HEK293 (cell line): ENCODE results near the gene ELOVL5.

Source experiments
- CTCF ChIA-PET: fragments of 350-600 bp; formaldehyde crosslinking; extraction: SDS; loops from one replicate; lab custom pipeline; 2021; ENCODE audit warnings: antibody characterized with exemption; lab: Yijun Ruan, JAX
- POLR2A ChIA-PET: fragments of 300-600 bp; formaldehyde crosslinking; extraction: SDS; loops from one replicate; lab custom pipeline; 2020; ENCODE audit warnings: antibody characterized with exemption, inconsistent platforms; lab: Yijun Ruan, JAX
- H3K27ac ChIP-seq: fragments of 200-500 bp; sonication (Bioruptor generic); 2 replicates; pipeline ENCODE4 v1.5.1; 2014; ENCODE audit warnings: low read depth, low read length, control low read depth, inconsistent platforms; ENCODE audit errors: extremely low read depth
- H3K36me3 ChIP-seq, 2 experiments: fragments of 200-500 bp in 1 of 2; sonication (Bioruptor generic) in 1 of 2; 1 replicate in 1 of 2; 2 replicates in 1 of 2; pipeline ENCODE4 v1.5.1; 2014 to 2017; ENCODE audit warnings: inconsistent platforms in 2 of 2, low read length in 2 of 2; ENCODE audit not compliant: control insufficient read depth in 2 of 2, insufficient read depth in 1 of 2
- H3K4me1 ChIP-seq: fragments of 200-500 bp; sonication (Bioruptor generic); 2 replicates; pipeline ENCODE4 v1.5.1; 2014; ENCODE audit warnings: mild to moderate bottlenecking, low read length, inconsistent platforms; ENCODE audit not compliant: control insufficient read depth, insufficient read depth
- H3K4me3 ChIP-seq: 2 replicates; pipeline ENCODE4 v1.5.1; 2011; ENCODE audit warnings: low read depth, mild to moderate bottlenecking, control low read depth, low read length, moderate library complexity
- H3K9me3 ChIP-seq: fragments of 200-500 bp; sonication (Bioruptor generic); 2 replicates; pipeline ENCODE4 v1.5.1; 2014; ENCODE audit warnings: low read depth, low read length, inconsistent platforms; ENCODE audit not compliant: control insufficient read depth, insufficient read depth
- BCL11B ChIP-seq: fragments of 450-650 bp; formaldehyde crosslinking; IDR thresholded peaks from 2 replicates; pipeline ENCODE4 v1.5.1; 2016; ENCODE audit warnings: low read depth, missing biosample characterization, missing genetic modification characterization
- GLIS2 ChIP-seq: fragments of 450-650 bp; formaldehyde crosslinking; IDR thresholded peaks from 2 replicates; pipeline ENCODE4 v1.5.1; 2016; ENCODE audit warnings: missing biosample characterization, missing genetic modification characterization
- MZF1 ChIP-seq: fragments of 450-650 bp; formaldehyde crosslinking; IDR thresholded peaks from 2 replicates; pipeline ENCODE4 v1.5.1; 2017; ENCODE audit warnings: missing biosample characterization, missing genetic modification characterization, borderline replicate concordance
- OSR2 ChIP-seq: fragments of 450-650 bp; formaldehyde crosslinking; IDR thresholded peaks from 2 replicates; pipeline ENCODE4 v1.5.1; 2016; ENCODE audit warnings: missing biosample characterization, missing genetic modification characterization
- PRDM1 ChIP-seq: fragments of 450-650 bp; formaldehyde crosslinking; IDR thresholded peaks from 2 replicates; pipeline ENCODE4; 2016; ENCODE audit warnings: missing biosample characterization, missing genetic modification characterization
- SP7 ChIP-seq: fragments of 450-650 bp; formaldehyde crosslinking; IDR thresholded peaks from 2 replicates; pipeline ENCODE4 v1.5.1; 2016; ENCODE audit warnings: missing biosample characterization, missing genetic modification characterization
- ZBTB20 ChIP-seq: fragments of 450-650 bp; formaldehyde crosslinking; IDR thresholded peaks from 2 replicates; pipeline ENCODE4 v1.5.1; 2016; ENCODE audit warnings: missing biosample characterization, missing genetic modification characterization
- ZBTB21 ChIP-seq: fragments of 450-650 bp; formaldehyde crosslinking; IDR thresholded peaks from 2 replicates; pipeline ENCODE4 v1.5.1; 2017; ENCODE audit warnings: missing biosample characterization, missing genetic modification characterization
- ZBTB7A ChIP-seq: fragments of 450-650 bp; formaldehyde crosslinking; IDR thresholded peaks from 2 replicates; pipeline ENCODE4 v1.5.1; 2016; ENCODE audit warnings: low read depth, missing biosample characterization, missing genetic modification characterization
- ZNF132 ChIP-seq: fragments of 450-650 bp; formaldehyde crosslinking; IDR thresholded peaks from 2 replicates; pipeline ENCODE4 v1.5.1; 2017; ENCODE audit warnings: missing biosample characterization, missing genetic modification characterization, borderline replicate concordance
- ZNF140 ChIP-seq: fragments of 450-650 bp; formaldehyde crosslinking; IDR thresholded peaks from 2 replicates; pipeline ENCODE4 v1.5.1; 2016; ENCODE audit warnings: missing biosample characterization, missing genetic modification characterization
- ZNF146 ChIP-seq: fragments of 450-650 bp; formaldehyde crosslinking; IDR thresholded peaks from 2 replicates; pipeline ENCODE4 v1.5.1; 2016; ENCODE audit warnings: missing biosample characterization, missing genetic modification characterization
- ZNF155 ChIP-seq: fragments of 450-650 bp; formaldehyde crosslinking; IDR thresholded peaks from 2 replicates; pipeline ENCODE4 v1.5.1; 2016; ENCODE audit warnings: missing biosample characterization, missing genetic modification characterization
- ZNF175 ChIP-seq: fragments of 450-650 bp; formaldehyde crosslinking; IDR thresholded peaks from 2 replicates; pipeline ENCODE4 v1.5.1; 2016; ENCODE audit warnings: missing biosample characterization, missing genetic modification characterization
- ZNF19 ChIP-seq: fragments of 450-650 bp; formaldehyde crosslinking; IDR thresholded peaks from 2 replicates; pipeline ENCODE4; 2016; ENCODE audit warnings: missing biosample characterization, missing genetic modification characterization, low read depth
- ZNF223 ChIP-seq: fragments of 450-650 bp; formaldehyde crosslinking; IDR thresholded peaks from 2 replicates; pipeline ENCODE4 v1.5.1; 2016; ENCODE audit warnings: missing biosample characterization, missing genetic modification characterization
- ZNF394 ChIP-seq: fragments of 450-650 bp; formaldehyde crosslinking; IDR thresholded peaks from 2 replicates; pipeline ENCODE4 v1.5.1; 2016; ENCODE audit warnings: missing biosample characterization, missing genetic modification characterization, mild to moderate bottlenecking, moderate library complexity, borderline replicate concordance
- ZNF423 ChIP-seq: fragments of 450-650 bp; formaldehyde crosslinking; IDR thresholded peaks from 2 replicates; pipeline ENCODE4 v1.5.1; 2016; ENCODE audit warnings: missing biosample characterization, missing genetic modification characterization
- ZNF610 ChIP-seq: fragments of 450-650 bp; formaldehyde crosslinking; IDR thresholded peaks from 2 replicates; pipeline ENCODE4 v1.5.1; 2016; ENCODE audit warnings: missing biosample characterization, missing genetic modification characterization, borderline replicate concordance
- ZNF629 ChIP-seq: fragments of 450-650 bp; formaldehyde crosslinking; IDR thresholded peaks from 2 replicates; pipeline ENCODE4 v1.5.1; 2017; ENCODE audit warnings: missing biosample characterization, missing genetic modification characterization
- ZNF658 ChIP-seq: fragments of 450-650 bp; formaldehyde crosslinking; IDR thresholded peaks from 2 replicates; pipeline ENCODE4; 2016; ENCODE audit warnings: missing biosample characterization, missing genetic modification characterization
- ZNF677 ChIP-seq: fragments of 450-650 bp; IDR thresholded peaks from 2 replicates; pipeline ENCODE4 v1.5.0; 2018; ENCODE audit warnings: missing biosample characterization, mild to moderate bottlenecking, missing genetic modification characterization, moderate library complexity
- ZNF768 ChIP-seq: fragments of 450-650 bp; formaldehyde crosslinking; IDR thresholded peaks from 2 replicates; pipeline ENCODE4 v1.5.1; 2018; ENCODE audit warnings: missing biosample characterization, mild to moderate bottlenecking, missing genetic modification characterization
- ZSCAN23 ChIP-seq: fragments of 450-650 bp; formaldehyde crosslinking; IDR thresholded peaks from 2 replicates; pipeline ENCODE4 v1.5.1; 2016; ENCODE audit warnings: missing biosample characterization, missing genetic modification characterization
- TF ChIP-seq, protein P1 (sequence below): fragments of 450-650 bp; formaldehyde crosslinking; IDR thresholded peaks from 2 replicates; pipeline ENCODE4 v1.5.1; 2016; ENCODE audit warnings: missing biosample characterization, missing genetic modification characterization
- TF ChIP-seq, protein P2 (sequence below): fragments of 450-650 bp; formaldehyde crosslinking; IDR thresholded peaks from 2 replicates; pipeline ENCODE4 v1.5.1; 2016; ENCODE audit warnings: missing biosample characterization, missing genetic modification characterization
- TF ChIP-seq, protein P3 (sequence below): fragments of 450-650 bp; formaldehyde crosslinking; IDR thresholded peaks from 2 replicates; pipeline ENCODE4 v1.5.1; 2017; ENCODE audit warnings: missing biosample characterization, missing genetic modification characterization

The ELOVL5 gene

DNA sequence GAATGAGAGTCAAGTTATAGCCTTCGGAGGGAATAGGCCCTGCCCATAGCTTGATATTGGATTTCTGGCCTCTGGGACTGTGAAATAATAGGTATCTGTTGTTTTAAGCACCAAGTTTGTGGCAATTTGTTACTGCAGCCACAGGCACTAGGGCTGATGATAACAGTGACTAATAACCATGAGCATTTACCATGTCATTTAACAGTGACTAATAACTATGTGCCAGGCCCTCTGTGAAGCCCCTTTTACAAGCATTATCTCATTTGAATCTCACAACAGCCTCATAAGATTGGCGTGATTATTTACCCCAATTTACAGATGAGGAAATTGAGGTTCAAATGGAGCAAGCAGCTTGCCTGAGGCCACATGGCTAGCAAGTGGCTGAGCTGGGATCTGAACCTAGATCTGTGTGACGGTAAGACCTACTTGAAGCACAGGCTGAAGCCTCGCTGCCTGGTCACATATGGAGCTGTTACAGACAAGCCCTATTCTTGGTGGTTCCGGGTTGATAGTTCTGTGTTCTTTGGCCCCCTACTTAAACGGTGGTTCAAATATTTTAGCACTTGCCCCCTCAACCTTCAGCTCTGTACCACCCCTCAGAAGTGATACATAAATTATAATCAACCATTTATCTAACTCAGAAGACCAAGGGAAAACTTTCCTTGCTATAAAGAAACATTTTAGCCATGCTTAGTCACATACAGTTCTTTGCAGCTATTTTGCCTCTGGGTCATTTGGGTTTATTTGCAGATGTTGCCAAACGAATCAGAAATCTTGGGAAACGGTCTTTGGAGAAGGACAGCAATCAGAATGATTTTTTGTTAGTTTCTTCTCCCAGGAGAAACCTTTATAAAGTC, 98.3 kb downstream of the ELOVL5 start:
- Histone ChIP-seq H3K4me1 (no peaks in the 10 kb centered on the region), H3K36me3 (no peaks in the 10 kb centered on the region), H3K4me3 (no peak overlapping the region), H3K9me3 (no peaks in the 10 kb centered on the region), H3K27ac (no peak overlapping the region)
- ChIA-PET CTCF (interaction anchor here (0.6 to 1.1 kb wide), 5 partner anchors 10 to 755 kb away, joined by 3 to 5 read pairs (median 4); no protein-coding TSS in a partner anchor), POLR2A (no interaction called here)
- no peak for TF ChIP-seq ZNF223
- TF ChIP-seq SP7 (tag by site-specific recombination): peak; percentile 57; the same call in 1 of the 2 replicates
- TF ChIP-seq ZNF677 (tag by site-specific recombination): no peak
- no peak for TF ChIP-seq ZBTB20 (tag by site-specific recombination)
- TF ChIP-seq PRDM1 (tag by site-specific recombination): no peak
- TF ChIP-seq ZBTB7A: no peak

DNA sequence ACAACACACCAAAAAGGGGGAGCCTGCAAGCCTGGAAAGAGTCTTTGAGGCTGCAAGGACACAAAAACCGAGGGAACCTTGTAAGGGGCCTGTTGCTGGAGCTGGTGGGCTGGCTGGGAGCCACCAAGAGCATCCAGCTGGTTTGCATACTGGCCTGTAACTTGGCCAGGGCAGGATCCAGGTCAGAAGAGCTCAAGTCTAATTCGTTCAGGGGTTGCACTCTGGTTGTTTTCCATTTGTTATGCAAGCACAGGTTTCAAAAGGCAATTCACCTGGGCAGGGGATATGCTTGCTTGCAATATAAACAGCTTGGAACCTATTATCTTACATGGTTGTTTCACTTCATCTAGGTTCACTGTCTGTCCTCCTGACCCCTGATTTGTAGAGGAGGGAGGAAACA, 101.8 kb downstream of the ELOVL5 start:
- Histone ChIP-seq H3K27ac (no peak overlapping the region), H3K4me1 (no peaks in the 10 kb centered on the region), H3K9me3 (no peaks in the 10 kb centered on the region), H3K4me3 (no peak overlapping the region), H3K36me3 (no peaks in the 10 kb centered on the region)
- TF ChIP-seq ZNF132 (tag by site-specific recombination) (no peak), ZBTB21 (tag by site-specific recombination) (no peak), ZNF394 (tag by site-specific recombination) (no peak), ZNF19 (tag by site-specific recombination) (no peak), ZNF658 (tag by site-specific recombination) (no peak), ZSCAN23 (no peak)
- TF ChIP-seq, protein P1, sequence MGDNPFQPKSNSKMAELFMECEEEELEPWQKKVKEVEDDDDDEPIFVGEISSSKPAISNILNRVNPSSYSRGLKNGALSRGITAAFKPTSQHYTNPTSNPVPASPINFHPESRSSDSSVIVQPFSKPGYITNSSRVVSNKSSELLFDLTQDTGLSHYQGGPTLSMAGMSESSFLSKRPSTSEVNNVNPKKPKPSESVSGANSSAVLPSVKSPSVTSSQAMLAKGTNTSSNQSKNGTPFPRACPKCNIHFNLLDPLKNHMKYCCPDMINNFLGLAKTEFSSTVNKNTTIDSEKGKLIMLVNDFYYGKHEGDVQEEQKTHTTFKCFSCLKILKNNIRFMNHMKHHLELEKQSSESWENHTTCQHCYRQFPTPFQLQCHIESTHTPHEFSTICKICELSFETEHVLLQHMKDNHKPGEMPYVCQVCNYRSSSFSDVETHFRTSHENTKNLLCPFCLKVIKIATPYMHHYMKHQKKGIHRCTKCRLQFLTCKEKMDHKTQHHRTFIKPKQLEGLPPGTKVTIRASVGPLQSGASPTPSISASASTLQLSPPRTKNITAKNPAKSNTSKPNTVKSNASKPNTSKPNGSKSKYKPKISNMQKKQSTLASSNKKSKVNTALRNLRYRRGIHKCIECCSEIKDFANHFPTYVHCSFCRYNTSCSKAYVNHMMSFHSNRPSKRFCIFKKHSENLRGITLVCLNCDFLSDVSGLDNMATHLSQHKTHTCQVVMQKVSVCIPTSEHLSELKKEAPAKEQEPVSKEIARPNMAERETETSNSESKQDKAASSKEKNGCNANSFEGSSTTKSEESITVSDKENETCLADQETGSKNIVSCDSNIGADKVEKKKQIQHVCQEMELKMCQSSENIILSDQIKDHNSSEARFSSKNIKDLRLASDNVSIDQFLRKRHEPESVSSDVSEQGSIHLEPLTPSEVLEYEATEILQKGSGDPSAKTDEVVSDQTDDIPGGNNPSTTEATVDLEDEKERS (tag by site-specific recombination): no peak
- POLR2A ChIA-PET: no interaction called here
- CTCF ChIA-PET: interaction anchor here (0.6 kb wide), 2 partner anchors 16 to 236 kb away, joined by 3 read pairs; no protein-coding TSS in a partner anchor

DNA sequence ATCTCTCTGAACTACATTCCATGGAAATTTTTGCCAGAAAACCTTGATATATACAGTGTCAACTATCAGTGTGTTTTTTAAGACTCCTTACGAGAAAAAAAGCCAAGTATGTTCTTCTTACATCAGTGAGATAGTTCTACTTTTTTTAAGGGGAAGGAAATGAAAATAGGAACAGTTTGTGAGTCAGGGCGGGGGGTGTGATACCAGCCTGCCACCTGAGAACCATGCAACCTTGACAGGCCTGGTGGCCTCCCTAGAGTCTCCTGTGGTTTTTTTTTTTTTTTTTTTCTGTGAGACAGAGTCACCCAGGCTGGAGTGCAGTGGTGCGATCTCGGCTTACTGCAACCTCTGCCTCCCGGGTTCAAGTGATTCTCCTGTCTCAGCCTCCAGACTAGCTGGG, 103.8 kb downstream of the ELOVL5 start:
- ChIA-PET CTCF (no interaction called here), POLR2A (interaction anchor here (0.6 kb wide), 1 partner anchor 14 kb away, joined by 3 read pairs; no protein-coding TSS in a partner anchor)
- H3K9me3 ChIP-seq: no peaks in the 10 kb centered on the region
- no peak overlapping the region for H3K27ac ChIP-seq
- H3K36me3 ChIP-seq: no peaks in the 10 kb centered on the region
- TF ChIP-seq ZNF140 (tag by site-specific recombination) (no peak), MZF1 (no peak), ZNF146 (tag by site-specific recombination) (no peak), ZNF768 (no peak), ZNF155 (tag by site-specific recombination) (no peak), ZNF629 (tag by site-specific recombination) (no peak), ZNF423 (tag by site-specific recombination) (no peak), OSR2 (no peak), ZNF610 (tag by site-specific recombination) (no peak), GLIS2 (tag by site-specific recombination) (no peak), BCL11B (tag by site-specific recombination) (no peak), ZNF175 (tag by site-specific recombination) (no peak)
- TF ChIP-seq, protein P2, sequence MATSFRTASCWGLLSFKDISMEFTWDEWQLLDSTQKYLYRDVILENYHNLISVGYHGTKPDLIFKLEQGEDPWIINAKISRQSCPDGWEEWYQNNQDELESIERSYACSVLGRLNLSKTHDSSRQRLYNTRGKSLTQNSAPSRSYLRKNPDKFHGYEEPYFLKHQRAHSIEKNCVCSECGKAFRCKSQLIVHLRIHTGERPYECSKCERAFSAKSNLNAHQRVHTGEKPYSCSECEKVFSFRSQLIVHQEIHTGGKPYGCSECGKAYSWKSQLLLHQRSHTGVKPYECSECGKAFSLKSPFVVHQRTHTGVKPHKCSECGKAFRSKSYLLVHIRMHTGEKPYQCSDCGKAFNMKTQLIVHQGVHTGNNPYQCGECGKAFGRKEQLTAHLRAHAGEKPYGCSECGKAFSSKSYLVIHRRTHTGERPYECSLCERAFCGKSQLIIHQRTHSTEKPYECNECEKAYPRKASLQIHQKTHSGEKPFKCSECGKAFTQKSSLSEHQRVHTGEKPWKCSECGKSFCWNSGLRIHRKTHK: no peak
- TF ChIP-seq, protein P3, sequence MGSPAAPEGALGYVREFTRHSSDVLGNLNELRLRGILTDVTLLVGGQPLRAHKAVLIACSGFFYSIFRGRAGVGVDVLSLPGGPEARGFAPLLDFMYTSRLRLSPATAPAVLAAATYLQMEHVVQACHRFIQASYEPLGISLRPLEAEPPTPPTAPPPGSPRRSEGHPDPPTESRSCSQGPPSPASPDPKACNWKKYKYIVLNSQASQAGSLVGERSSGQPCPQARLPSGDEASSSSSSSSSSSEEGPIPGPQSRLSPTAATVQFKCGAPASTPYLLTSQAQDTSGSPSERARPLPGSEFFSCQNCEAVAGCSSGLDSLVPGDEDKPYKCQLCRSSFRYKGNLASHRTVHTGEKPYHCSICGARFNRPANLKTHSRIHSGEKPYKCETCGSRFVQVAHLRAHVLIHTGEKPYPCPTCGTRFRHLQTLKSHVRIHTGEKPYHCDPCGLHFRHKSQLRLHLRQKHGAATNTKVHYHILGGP (tag by site-specific recombination): no peak
- TF ChIP-seq, all 188 proteins: peak for 0
- H3K4me1 ChIP-seq: no peaks in the 10 kb centered on the region
- H3K4me3 ChIP-seq: no peak overlapping the region
